ENCODE data around the gene GRAP. TPM values are rescaled to one million over a fixed set of nuclear protein-coding genes. Genes with fewer than 3 reads are reported as not detected.
A peak's percentile ranks its signal among the peaks of the same experiment; 100 is the strongest.
"Not testable (repeated sequence)": the region's sequence is repeated elsewhere in the genome, so short reads cannot be mapped to it uniquely, and the experiment has no call there.

Gene GRAP
- not detected in 2 replicates for total RNA-seq (2014; rRNA removed)
- Bru-seq, nascent RNA = percentile 3 among the genes with signal in this experiment
- percentile 3 among the genes with signal in this experiment for BruChase-seq, experiment 1, labeled RNA remaining after a 6-hour chase
- percentile 3 among the genes with signal in this experiment for BruChase-seq, experiment 2, labeled RNA remaining after a 2-hour chase
- long read RNA-seq = 0 reads

- H3K9me3 ChIP-seq (ENCODE audit: low read length); H3K9ac ChIP-seq (ENCODE audit: low read length); H3K36me3 ChIP-seq (ENCODE audit: low read depth, low read length); H3K27me3 ChIP-seq (ENCODE audit: low read length); H3K27ac ChIP-seq (ENCODE audit: low read length); H4K20me1 ChIP-seq (ENCODE audit: low read length); DNase-seq; H3K9me2 ChIP-seq (replicated peaks; ENCODE audit: low read length); H2AFZ ChIP-seq (ENCODE audit: low read length); H3K79me2 ChIP-seq (ENCODE audit: low read length); BruUV-seq (replicated peaks); H3K4me3 ChIP-seq (ENCODE audit: low read length); POLR2A ChIA-PET (ENCODE audit: unreplicated experiment); ATAC-seq; H3K4me2 ChIP-seq (ENCODE audit: low read length); CTCF ChIA-PET; H3K4me1 ChIP-seq (ENCODE audit: insufficient read depth, low read length); intact Hi-C loops (cut with micrococcal nuclease); H3F3A ChIP-seq (ENCODE audit: low read length, unreplicated experiment): not testable (repeated sequence)
These were observed at the start of gene GRAP for GRCh38 chr17:19046782-19047375. Gene GRAP (minus strand): TSS chr17:19046957. CDS start chr17:19046926, 31 bp downstream.

DNA sequence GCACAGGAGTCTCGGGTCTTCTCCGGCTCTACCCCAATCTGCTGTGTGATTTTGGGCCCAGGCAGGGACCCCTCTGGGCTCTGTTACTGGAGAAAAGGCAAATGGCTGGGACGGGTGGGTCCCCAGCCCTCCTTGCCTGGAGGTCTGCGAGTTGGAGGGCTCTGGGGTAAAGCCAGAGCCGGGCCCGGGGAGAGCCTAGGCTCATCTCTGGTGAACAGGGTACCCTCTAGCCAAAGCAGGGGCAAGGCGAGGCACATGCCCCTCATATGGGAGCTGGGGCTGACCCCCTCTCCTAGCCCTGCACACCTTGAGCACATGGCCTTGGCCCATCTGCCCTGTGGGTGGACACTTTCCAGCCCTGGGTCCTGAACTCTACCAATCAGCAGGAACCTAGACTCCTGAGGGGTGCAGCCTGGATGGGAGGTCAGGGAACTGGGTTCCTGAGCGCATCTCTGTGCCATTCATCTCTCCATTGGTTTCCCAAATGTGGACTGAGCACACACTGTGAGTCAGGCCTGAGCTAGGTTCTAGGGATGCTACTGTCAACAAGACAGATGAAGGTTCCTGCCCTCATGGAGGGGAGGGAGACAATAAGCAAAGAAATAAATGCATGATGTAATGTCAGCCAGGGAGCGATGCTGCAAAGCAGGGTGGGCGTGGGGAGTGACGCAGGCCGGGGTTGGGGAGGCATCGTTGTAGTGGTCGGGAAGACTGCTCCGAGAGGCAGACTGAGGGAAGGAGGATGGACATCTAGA lies 47.1 kb upstream of the GRAP start:
- H3K9me2 ChIP-seq (replicated peaks; ENCODE audit: low read length); POLR2A ChIA-PET (ENCODE audit: unreplicated experiment); H4K20me1 ChIP-seq (ENCODE audit: low read length); H3K79me2 ChIP-seq (ENCODE audit: low read length); ATAC-seq; H3K27ac ChIP-seq (ENCODE audit: low read length); H3K36me3 ChIP-seq (ENCODE audit: low read depth, low read length); H3K9me3 ChIP-seq (ENCODE audit: low read length); H2AFZ ChIP-seq (ENCODE audit: low read length); H3K4me3 ChIP-seq (ENCODE audit: low read length); H3K27me3 ChIP-seq (ENCODE audit: low read length); intact Hi-C loops (cut with micrococcal nuclease); H3F3A ChIP-seq (ENCODE audit: low read length, unreplicated experiment); DNase-seq; BruUV-seq (replicated peaks); H3K4me1 ChIP-seq (ENCODE audit: insufficient read depth, low read length); CTCF ChIA-PET; H3K4me2 ChIP-seq (ENCODE audit: low read length); H3K9ac ChIP-seq (ENCODE audit: low read length): not testable (repeated sequence)

GRCh38 chr17:19092737-19093683 lies 46.3 kb upstream of the GRAP start:
- H3K9me3 ChIP-seq (ENCODE audit: low read length); H3K4me2 ChIP-seq (ENCODE audit: low read length); H4K20me1 ChIP-seq (ENCODE audit: low read length); H3K79me2 ChIP-seq (ENCODE audit: low read length); BruUV-seq (replicated peaks); H3K4me1 ChIP-seq (ENCODE audit: insufficient read depth, low read length); H3F3A ChIP-seq (ENCODE audit: low read length, unreplicated experiment); H3K27ac ChIP-seq (ENCODE audit: low read length); H3K9ac ChIP-seq (ENCODE audit: low read length); POLR2A ChIA-PET (ENCODE audit: unreplicated experiment); H2AFZ ChIP-seq (ENCODE audit: low read length); H3K36me3 ChIP-seq (ENCODE audit: low read depth, low read length); H3K9me2 ChIP-seq (replicated peaks; ENCODE audit: low read length); intact Hi-C loops (cut with micrococcal nuclease); H3K4me3 ChIP-seq (ENCODE audit: low read length); CTCF ChIA-PET; H3K27me3 ChIP-seq (ENCODE audit: low read length): not testable (repeated sequence)
- ATAC-seq (peak; percentile 70), DNase-seq (peak; percentile 34)

DNA sequence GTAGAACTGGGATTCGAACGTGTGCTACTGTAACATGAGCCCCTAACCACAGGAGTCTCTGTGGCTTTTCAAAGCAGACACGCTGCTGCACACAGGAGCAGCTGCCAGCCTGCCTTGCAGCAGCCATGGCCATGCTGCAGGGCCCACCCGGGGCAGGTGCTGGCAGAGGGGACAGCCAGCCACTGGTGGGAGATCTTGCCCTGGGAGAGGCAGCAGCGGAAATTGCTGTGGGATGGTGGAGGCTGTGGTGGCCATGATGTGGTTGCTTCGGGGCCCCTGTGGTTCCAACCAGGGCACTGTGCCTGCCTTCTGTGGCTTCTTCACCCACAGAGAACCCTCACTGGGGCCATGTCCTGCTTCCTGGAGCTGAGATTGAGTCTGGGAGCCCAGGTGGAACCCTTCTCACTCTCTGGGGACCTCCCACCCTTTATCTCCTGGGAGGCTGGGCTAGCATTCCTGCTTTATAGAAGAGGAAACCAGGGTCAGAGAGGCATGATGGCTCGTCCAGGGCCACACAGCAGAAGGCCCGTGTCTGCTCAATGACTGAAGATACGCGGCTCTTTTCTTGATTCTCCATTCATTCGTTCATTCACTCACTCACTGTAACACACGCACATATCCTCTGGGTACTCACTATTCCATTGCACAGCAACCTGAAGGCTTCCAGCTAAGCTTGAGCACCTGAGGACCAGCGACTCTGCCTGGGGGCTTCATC lies 43.5 kb upstream of the GRAP start:
- H3K9ac ChIP-seq (ENCODE audit: low read length); H3K4me2 ChIP-seq (ENCODE audit: low read length); H3K9me3 ChIP-seq (ENCODE audit: low read length); DNase-seq; H3K27me3 ChIP-seq (ENCODE audit: low read length); POLR2A ChIA-PET (ENCODE audit: unreplicated experiment); H3K27ac ChIP-seq (ENCODE audit: low read length); H3K4me1 ChIP-seq (ENCODE audit: insufficient read depth, low read length); H3K79me2 ChIP-seq (ENCODE audit: low read length); ATAC-seq; CTCF ChIA-PET; intact Hi-C loops (cut with micrococcal nuclease); H4K20me1 ChIP-seq (ENCODE audit: low read length); H2AFZ ChIP-seq (ENCODE audit: low read length); BruUV-seq (replicated peaks); H3K9me2 ChIP-seq (replicated peaks; ENCODE audit: low read length); H3F3A ChIP-seq (ENCODE audit: low read length, unreplicated experiment); H3K4me3 ChIP-seq (ENCODE audit: low read length); H3K36me3 ChIP-seq (ENCODE audit: low read depth, low read length): not testable (repeated sequence)

DNA sequence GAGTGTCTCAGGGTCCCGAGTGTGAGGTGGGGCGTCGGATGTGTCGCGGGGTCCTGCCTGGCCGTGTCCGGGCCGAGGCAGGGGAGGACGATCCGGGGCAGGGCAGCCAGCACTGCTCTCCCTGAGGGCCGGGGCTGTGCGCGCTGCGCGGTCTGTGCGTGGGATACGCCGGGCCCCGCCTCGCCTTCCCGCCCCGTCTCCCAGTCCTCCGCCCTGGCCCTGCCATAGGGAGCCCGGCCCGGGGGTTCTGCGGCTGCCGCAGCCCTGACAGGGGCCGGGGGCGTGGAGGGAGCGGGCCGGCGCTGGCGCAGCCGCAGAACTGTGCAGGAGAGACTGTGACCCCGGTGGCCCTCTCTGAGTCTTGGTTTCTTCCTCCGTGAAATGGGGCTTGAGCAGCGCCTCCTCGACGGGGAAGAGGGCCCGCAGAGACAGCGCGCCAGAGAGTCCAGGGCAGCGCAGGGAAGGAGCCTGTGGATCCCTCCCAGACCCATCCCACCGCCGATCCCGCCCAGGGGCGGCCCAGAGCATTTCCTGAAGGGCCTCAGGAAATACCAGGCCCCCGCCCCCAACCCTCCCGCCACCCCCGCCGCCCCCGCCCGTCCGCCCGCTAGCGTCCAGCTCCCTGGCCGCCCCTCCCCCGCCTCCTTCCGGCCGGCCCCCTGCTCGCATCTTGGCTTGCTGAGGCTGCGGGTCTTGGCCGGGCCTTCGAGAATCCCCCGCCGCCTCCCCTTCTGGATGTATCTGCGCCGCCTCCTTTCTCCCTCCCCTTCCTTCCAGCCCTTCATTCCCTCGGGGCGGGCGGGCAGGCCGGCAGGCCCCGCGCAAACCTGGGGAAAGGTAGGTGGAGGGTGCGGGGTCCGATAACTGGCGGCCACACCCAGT lies 42.3 kb upstream of the GRAP start:
- H3K79me2 ChIP-seq (ENCODE audit: low read length); H4K20me1 ChIP-seq (ENCODE audit: low read length); H3K4me3 ChIP-seq (ENCODE audit: low read length); POLR2A ChIA-PET (ENCODE audit: unreplicated experiment); H2AFZ ChIP-seq (ENCODE audit: low read length); H3K9me3 ChIP-seq (ENCODE audit: low read length); CTCF ChIA-PET; intact Hi-C loops (cut with micrococcal nuclease); H3F3A ChIP-seq (ENCODE audit: low read length, unreplicated experiment); H3K4me2 ChIP-seq (ENCODE audit: low read length); H3K36me3 ChIP-seq (ENCODE audit: low read depth, low read length); H3K27ac ChIP-seq (ENCODE audit: low read length); BruUV-seq (replicated peaks); H3K9ac ChIP-seq (ENCODE audit: low read length); H3K27me3 ChIP-seq (ENCODE audit: low read length); H3K9me2 ChIP-seq (replicated peaks; ENCODE audit: low read length); H3K4me1 ChIP-seq (ENCODE audit: insufficient read depth, low read length); DNase-seq: not testable (repeated sequence)
- ATAC-seq = peak; percentile 76
